ENCODE results near the gene GPR65. TPM values are rescaled to one million over a fixed set of nuclear protein-coding genes. Genes with fewer than 3 reads are reported as not detected.

Gene GPR65
- total RNA-seq, 2 donors from 2014 or later: 1.0 to 1.1 TPM

DNA sequence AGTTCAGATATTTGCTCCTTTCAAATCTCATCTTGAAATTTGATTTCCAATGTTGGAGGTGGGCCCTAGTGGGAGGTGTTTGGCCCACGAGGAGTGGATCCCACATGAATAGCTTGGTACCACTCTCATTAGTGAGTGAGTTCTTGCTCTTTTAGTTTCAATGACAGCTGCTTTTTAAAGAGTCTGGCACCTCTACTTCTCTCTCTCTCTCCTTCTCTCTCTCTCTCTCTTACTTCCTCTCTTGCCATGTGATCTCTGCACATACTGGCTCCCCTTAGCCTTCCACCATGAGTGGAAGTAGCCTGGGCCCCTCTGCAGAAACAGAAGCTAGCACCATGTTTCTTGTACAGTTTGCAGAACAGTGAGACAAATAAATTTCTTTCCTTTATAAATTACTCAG, 25.1 kb downstream of the GPR65 start:
- DNase-seq (no peak), ATAC-seq (peak in 1 of 2 donors; percentile 51)
- intact Hi-C loops (cut with DNase I): no loop called here

DNA sequence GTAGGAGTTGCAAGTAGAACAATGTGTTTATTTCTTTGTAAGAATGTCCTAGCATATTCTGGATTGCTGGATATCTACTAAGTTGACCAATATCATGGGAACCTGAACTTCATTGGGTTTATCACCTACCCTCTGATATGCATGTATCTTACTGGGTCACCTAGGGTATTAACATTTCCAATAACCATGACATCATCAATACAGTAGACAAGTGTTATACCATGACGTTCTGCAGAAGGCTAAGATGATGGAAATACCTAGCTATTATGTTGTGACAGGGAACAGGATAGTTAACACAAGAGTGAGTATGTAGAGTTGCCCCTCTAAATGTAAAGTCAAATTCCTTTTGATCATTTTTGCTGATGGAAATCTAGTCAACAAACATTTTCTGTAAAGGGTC, 26.0 kb downstream of the GPR65 start:
- ATAC-seq (no peak), DNase-seq (no peak)
- intact Hi-C loops (cut with DNase I): no loop called here

DNA sequence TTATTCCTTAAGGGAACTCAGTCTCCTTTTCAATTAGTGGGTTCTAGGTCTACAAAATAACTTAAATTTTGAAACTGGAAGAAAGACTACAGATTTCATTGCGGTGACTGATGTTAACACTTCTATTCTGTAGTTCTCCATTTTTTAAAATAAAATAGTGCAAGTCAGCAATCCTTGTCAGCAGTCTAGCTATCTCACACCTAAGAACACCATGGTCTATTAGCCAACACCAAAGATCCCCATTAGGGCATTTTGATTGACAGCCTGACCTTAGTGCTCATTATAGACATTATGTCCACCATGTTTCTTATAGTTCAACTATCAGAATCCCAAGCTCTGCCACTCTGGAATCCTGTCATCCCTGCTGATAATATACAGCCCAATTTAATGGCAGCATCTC, 27.4 kb downstream of the GPR65 start:
- no peak for DNase-seq
- no peak for ATAC-seq
- intact Hi-C loops (cut with DNase I): no loop called here

DNA sequence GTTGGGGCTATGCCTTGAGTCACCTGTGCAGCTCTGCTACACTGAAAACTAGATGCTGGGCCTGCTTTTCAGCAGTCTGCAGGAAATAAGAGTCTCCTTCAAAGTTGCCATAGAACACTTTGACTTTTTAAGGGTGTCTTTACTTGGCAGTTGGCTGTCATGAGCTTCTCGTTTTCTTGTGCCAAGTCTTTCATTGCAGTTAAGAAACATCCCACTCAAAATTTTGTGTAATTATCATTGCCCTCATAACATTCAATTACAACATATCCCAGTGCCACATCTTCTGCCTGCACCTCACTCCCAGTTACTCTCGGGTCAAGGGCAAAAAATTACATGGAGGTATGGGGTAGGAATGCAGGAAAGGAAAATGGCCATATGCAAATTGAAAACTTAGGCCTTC, 29.1 kb downstream of the GPR65 start:
- ATAC-seq (no peak), DNase-seq (no peak)
- intact Hi-C loops (cut with DNase I): no loop called here

DNA sequence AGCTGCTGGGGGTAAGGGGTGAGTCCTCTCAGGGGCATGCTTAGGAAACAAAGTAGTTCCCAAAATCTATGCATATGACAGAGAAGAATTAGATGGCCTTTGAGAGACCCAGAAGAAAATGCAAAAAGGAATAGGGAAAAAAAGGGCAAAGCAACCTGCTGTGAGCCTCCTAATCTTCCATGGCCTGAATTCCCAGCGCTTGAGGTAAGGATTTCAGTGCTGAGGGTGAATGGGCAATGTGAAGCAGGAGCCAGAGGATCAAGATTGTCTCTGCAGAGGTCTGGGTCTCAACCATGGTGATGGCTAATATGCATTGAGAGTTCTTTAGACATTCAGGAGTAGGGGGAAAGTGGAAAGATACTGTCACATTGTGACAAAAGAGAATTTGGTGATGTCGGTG, 31.5 kb downstream of the GPR65 start:
- intact Hi-C loops (cut with DNase I): no loop called here
- DNase-seq (no peak), ATAC-seq (no peak)

DNA sequence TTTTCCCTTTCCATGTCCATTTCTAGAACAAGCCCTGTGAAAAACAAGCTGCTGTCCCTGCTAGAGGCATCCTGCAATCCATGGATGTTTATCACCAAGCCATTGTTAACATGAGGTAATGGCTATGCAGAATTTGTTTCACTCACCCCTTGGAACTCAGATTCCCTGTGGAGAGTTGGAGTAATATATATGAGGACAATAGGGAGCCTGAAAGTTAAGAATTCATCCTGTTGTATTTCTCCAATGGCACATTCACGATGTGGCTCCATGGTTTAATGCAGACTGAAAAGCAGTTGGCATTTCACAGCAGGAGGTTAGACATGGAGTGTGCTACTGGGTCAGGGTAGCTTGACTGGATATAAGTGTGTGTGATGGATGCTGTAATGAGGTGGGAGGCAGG, 32.4 kb downstream of the GPR65 start:
- ATAC-seq (no peak), DNase-seq (no peak)
- intact Hi-C loops (cut with DNase I): no loop called here

DNA sequence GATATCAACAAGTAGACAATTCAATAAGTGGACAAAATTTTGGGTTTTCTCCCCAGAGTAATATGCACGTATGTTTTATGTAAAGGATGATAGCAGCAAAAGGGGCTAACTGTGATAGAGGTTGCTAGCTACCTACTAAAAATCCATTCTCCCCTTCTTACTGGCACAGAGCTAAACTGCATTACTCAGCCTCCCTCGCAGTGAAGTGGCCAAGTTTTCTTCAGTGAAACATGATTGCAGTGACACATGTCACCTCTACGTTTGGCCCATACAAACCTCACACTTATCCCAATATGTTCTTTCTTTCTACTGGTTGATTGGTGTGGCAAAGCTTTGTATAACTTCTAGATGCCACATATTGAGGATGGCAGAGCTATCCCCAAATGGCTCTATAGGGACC, 34.3 kb downstream of the GPR65 start:
- DNase-seq (no peak), ATAC-seq (no peak)
- intact Hi-C loops (cut with DNase I): no loop called here

DNA sequence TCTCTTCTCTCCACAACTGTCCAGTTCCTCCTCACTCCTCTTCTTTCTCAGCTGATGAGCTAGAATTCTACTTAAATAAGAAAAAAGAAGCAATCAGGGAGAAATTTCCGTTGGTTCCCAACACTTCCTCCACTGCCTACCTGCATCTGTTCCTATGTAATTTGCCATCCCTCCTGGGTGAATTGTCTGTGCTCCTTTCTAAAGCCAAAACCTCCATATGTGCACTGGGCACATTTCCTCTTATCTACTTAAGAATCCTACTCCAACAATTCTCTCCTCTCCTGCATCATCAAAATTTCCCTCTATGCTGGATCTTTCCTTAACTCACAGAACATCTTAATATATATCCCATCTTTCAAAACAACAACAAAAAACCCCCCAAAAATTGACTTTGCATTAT, 35.2 kb downstream of the GPR65 start:
- intact Hi-C loops (cut with DNase I): no loop called here
- DNase-seq: no peak
- ATAC-seq: no peak

DNA sequence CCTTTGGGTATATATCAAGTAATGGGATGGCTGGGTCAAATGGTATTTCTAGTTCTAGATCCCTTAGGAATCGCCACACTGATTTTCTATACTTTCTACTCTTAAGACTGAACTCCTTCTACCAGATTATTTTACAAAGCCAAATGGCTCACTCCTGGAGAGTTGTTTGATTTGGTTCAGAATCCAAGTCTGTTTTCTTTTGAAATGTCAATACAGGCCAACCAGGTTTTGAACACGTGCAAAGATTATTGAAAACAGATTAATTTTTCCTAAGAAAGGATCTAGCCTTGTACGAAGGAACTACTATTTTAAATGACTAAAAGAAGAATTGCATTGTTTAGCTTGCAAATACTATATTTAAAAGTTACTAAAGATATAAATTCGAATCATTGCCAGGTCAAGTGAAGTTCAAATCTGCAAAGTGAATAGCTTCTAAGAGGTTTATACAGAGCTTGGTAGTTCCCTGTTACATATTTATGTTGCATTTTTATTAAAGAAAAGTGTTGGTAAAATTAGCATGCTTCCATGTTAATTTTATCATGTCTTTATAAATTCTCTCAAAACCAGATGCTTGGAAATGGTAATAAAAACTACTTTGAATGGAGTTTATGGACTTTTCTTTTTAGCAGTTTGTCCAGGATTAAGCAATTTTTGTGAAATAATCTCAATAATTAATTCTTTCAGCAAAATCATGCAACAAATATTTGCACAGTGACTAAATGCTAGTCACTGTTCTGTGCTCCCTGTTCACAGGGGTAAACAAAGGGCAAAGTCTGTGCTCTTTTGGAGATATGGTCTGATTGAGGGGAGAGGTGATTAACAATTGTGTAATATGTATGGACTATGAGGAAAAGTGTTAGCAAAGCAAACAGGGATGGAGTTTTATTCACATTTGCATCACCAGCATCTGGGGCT, 38.9 kb downstream of the GPR65 start:
- ATAC-seq (peak in 1 of 2 donors; percentile 24), DNase-seq (no peak)
- intact Hi-C loops (cut with DNase I): no loop called here

DNA sequence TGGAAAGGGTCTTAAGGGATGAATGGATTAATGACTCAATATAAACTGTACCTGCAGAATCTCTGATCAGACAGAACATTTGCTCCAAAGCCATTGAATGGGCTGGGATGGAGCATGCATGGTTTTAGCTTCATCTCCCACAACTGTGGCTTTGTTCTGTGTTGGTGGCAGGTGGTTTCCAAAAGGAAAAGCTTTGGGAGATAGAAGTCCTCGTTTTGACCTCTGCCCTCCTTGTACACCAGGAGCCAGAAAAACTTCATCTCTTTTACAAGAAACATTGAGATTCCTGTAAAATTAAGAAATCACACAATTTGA, 39.5 kb downstream of the GPR65 start:
- intact Hi-C loops (cut with DNase I): no loop called here
- ATAC-seq: no peak
- no peak for DNase-seq

DNA sequence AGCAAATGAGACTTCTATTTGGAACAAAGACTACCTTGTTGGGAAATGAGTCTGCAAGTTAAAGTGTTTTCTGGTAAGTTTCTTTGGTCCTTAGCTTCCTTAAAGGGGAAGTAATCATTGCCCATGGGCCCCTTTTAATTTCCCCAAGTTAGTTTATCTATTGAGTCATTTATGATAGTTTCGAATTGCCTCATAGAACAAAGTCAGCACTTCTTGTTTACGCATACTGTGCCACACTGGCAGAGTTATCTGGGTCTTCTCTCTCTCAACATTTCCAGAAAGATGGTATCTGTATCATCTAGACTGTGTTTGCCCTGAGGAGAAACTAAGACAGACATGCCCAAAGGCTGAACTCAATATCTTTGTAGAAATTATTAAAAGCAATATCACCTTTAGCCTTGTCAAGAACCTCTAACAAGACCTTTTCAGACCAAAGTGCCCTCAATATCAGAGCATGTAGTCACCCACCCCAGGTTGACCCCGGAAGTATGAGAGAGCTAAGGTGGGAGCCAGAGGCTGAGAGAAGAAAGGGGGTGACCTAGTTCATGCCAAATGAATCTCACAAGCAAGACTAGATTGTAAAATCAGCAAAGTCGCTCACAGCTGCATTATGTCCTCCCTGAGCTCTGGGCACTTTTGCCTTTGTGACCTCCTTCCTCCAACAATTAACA, 40.0 kb downstream of the GPR65 start:
- intact Hi-C loops (cut with DNase I): no loop called here
- ATAC-seq: peak in 1 of 2 donors; percentile 53

DNA sequence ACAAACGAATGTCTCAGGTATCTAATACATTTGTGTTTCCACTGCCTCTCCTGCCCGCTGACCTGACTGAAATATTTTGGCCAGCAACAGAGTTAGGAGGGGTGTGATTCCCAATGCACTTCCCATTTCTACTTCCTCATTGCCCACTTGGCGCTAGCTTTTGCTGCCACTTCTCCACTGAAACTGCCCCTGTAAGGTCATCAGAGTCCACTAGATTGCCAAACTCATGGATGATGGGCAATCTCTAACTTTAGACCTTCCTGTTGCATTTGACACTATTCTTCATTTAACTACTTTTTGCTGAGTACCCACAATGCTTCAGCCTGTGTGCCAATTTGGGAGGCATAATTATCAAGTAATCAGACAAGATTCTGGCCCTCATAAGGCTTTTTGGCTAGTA, 40.8 kb downstream of the GPR65 start:
- DNase-seq (peak; percentile 23), ATAC-seq (peak in 1 of 2 donors; percentile 81)
- intact Hi-C loops (cut with DNase I): no loop called here

More for the DNA sequence above, 40.0 kb downstream of the GPR65 start:
- DNase-seq: no peak

DNA sequence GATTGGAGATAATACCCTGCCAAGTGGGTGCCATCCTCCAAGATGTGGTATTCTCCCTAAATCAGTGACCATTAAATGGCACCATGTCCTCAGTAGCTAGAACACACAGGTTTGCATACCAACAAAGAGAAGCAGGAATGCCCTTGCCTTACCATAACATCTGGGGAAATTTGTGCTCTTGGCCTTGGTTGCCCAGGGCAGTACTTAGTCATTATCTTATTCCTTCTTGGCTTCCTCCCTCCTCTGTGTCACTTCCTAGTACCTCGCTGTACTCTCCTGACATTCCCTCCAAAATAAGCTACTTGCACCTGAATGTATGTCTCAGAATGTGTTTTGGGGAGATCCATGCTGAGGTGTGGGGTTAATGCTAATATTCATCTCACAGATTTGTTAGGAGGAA, 43.4 kb downstream of the GPR65 start:
- intact Hi-C loops (cut with DNase I): no loop called here
- ATAC-seq (no peak), DNase-seq (no peak)

DNA sequence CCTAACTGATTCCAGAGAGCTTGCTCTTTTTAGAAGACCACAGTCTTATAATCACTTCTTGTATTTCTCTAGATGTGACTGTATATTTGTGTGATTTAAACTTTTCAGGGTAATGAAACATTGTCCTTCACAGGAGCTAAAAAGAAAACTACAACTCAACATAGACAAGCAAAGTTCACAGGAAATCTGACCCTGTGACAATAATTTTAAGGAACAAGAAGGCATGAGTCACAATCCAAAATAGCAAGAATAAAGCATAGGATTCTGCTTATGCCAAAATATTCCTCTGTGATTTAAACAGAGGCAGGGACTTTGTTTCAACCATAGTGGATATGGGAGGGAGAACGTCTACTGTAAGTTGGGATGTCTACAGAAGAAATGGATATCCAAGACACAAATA, 44.3 kb downstream of the GPR65 start:
- ATAC-seq (peak in 1 of 2 donors; percentile 27), DNase-seq (no peak)
- intact Hi-C loops (cut with DNase I): no loop called here

DNA sequence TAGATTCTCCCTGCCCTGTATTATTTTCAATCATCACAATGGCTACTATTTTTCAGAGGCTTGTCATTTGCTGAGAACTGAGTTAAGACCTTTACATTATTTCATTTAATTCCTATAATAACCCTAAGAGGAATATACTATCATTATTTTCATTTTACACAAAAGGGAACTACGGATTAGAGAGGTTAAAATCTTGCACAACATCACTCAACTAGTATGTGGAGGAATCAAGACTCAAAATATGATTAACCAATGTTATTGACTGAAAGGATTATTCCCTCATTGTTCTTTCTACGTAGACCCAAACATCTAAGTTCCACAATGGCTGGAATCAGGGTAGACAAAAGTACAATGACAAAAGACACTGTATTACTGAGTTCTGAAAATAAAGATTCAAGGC, 45.0 kb downstream of the GPR65 start:
- DNase-seq (no peak), ATAC-seq (no peak)
- intact Hi-C loops (cut with DNase I): no loop called here

DNA sequence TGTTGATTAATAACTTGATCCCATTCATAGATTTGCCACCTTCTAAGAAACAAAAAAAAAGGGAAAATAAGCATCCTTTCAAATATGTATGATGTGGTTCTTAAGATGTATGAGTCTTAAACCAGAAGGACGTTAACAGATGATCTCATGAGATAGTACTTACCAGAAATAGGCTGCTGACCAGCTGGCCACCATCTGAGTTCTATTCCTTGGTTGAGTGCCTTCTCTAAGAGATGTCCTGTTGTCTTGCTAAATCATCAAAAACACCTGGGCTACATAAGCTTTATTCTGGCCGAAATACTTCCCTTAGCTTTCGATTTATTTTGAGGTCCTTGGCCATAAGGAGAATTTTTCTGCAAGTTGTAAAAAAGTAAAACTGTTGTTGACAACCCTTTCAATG, 55.6 kb downstream of the GPR65 start:
- intact Hi-C loops (cut with DNase I): no loop called here
- DNase-seq (no peak), ATAC-seq (no peak)

DNA sequence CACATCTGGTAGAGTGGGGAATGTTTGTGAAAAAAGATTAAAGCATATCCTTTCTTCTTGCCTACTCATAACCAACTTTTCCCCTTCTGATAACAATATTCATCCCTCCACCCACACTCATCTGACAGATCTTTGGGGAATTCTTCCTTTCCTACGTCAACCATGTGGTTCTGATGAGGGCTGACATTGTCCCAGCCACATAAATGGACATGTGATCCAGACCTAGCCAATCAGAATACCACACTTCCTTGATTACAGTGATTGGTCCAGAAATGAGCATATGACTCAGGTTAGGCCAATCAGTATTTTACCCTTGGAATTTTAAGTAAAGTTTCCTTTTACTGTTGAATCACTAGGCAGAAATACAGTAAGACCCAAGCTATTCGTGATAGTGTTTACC, 58.9 kb downstream of the GPR65 start:
- DNase-seq (no peak), ATAC-seq (no peak)
- intact Hi-C loops (cut with DNase I): no loop called here
